K562 (cell line): ENCODE results near the gene MYO6. TPM values are rescaled to one million over a fixed set of nuclear protein-coding genes. Genes with fewer than 3 reads are reported as not detected.

ENCODE experiments used
- ATAC-seq: fragments of 200-7000 bp; cut with Tn5 transposase; 3 replicates; pipeline ENCODE4 v1.9.1; 2020; ENCODE audit warnings: moderate library complexity
- BruUV-seq: library from RNA; stranded (reverse); fragments of 400-500 nt; replicated peaks from 2 replicates; lab custom pipeline; 2021; lab: Mats Ljungman, UMichigan
- CTCF ChIA-PET: fragments of 300-600 bp; formaldehyde crosslinking; extraction: SDS; loops from one replicate; lab custom pipeline; 2021; ENCODE audit warnings: low intra/inter-chr PET ratio; lab: Yijun Ruan, JAX
- POLR2A ChIA-PET: fragments of 300-600, 350-650 bp; sonication (Branson Sonifier 250); formaldehyde crosslinking; extraction: SDS; loops from one replicate; lab custom pipeline; 2021; ENCODE audit warnings: antibody characterized with exemption, inconsistent platforms; lab: Yijun Ruan, JAX
- DNase-seq, 4 experiments: peaks; one replicate each; pipeline versions ENCODE4 v3.0.0 to v3.0.0-alpha.2; 2011 to 2018; ENCODE audit warnings: low spot score in 3 of 4, mixed read lengths in 3 of 4; ENCODE audit errors: extremely low read depth in 1 of 4
- FAIRE-seq: peaks from 2 replicates; lab custom pipeline; 2011; peaks lifted over from hg19 to GRCh38; lab: Jason Lieb, UNC
- H2AFZ ChIP-seq: 2 replicates; pipeline ENCODE4 v1.6.0; 2011; ENCODE audit warnings: low read depth, low read length, control low read depth, inconsistent platforms
- H3K27ac ChIP-seq: fragments of 200-600 bp; 3 replicates; pipeline ENCODE4 v1.8.0; 2011; ENCODE audit warnings: low read depth, mild to moderate bottlenecking, control low read depth, inconsistent platforms, low read length, moderate library complexity, mixed read lengths; ENCODE audit errors: extremely low read depth
- H3K27me3 ChIP-seq, 2 experiments: fragments of 300-600 bp in 1 of 2; 2 replicates in 1 of 2; 3 replicates in 1 of 2; pipeline versions ENCODE4 v1.6.0 to v1.8.0; 2011; ENCODE audit warnings: inconsistent platforms in 2 of 2, low read length in 2 of 2, mild to moderate bottlenecking in 1 of 2, mixed read lengths in 1 of 2, moderate library complexity in 1 of 2; ENCODE audit not compliant: control insufficient read depth in 2 of 2, insufficient read depth in 2 of 2
- H3K36me3 ChIP-seq: fragments of 300-600 bp; 3 replicates; pipeline ENCODE4 v1.8.0; 2011; ENCODE audit warnings: mild to moderate bottlenecking, low read length, inconsistent platforms; ENCODE audit not compliant: control insufficient read depth, insufficient read depth
- H3K4me1 ChIP-seq, 2 experiments: fragments of 200-600 bp in 1 of 2; replicated peaks in 1 of 2; 2 replicates in 1 of 2; 3 replicates in 1 of 2; pipeline versions ENCODE4 v1.5.1 to v1.8.0; 2011; ENCODE audit warnings: inconsistent platforms in 2 of 2, low read length in 2 of 2, mild to moderate bottlenecking in 1 of 2, mixed read lengths in 1 of 2, moderate library complexity in 1 of 2; ENCODE audit not compliant: control insufficient read depth in 2 of 2, insufficient read depth in 2 of 2
- H3K4me2 ChIP-seq: 2 replicates; pipeline ENCODE4 v1.6.1; 2011; ENCODE audit warnings: low read length, control low read depth, inconsistent platforms, mixed read lengths; ENCODE audit not compliant: insufficient read depth
- H3K4me3 ChIP-seq: fragments of 200-600 bp; sonication (generic), shearing (Covaris generic); 2 replicates; pipeline ENCODE4 v1.5.1; 2016; ENCODE audit warnings: control low read depth, inconsistent platforms
- H3K79me2 ChIP-seq: fragments of 200-600 bp; 3 replicates; pipeline ENCODE4 v1.8.0; 2011; ENCODE audit warnings: low read length, inconsistent platforms; ENCODE audit not compliant: control insufficient read depth, insufficient read depth
- H3K9ac ChIP-seq, 2 experiments: 2 replicates each; pipeline versions ENCODE4 v1.6.0 to v1.6.1; 2011; ENCODE audit warnings: low read depth in 2 of 2, low read length in 2 of 2, control low read depth in 1 of 2, inconsistent platforms in 1 of 2, mild to moderate bottlenecking in 1 of 2, mixed read lengths in 1 of 2; ENCODE audit not compliant: insufficient read depth in 1 of 2
- H3K9me1 ChIP-seq: one replicate; pipeline ENCODE4 v1.6.0; 2011; ENCODE audit warnings: inconsistent platforms, mild to moderate bottlenecking, low read length, moderate library complexity; ENCODE audit not compliant: control insufficient read depth, insufficient read depth
- H3K9me3 ChIP-seq: replicated peaks from 2 replicates; pipeline ENCODE4 v1.5.1; 2011; ENCODE audit warnings: low read depth, low read length, inconsistent platforms; ENCODE audit not compliant: control insufficient read depth, insufficient read depth
- H4K20me1 ChIP-seq: replicated peaks from 2 replicates; pipeline ENCODE4 v1.6.1; 2011; ENCODE audit warnings: low read length, inconsistent platforms, mixed read lengths; ENCODE audit not compliant: control insufficient read depth, insufficient read depth
- CLOCK ChIP-seq: fragments of 250-450 bp; sonication (Bioruptor Pico); IDR thresholded peaks from 2 replicates; pipeline ENCODE4 v1.4.0; 2020; ENCODE audit warnings: mild to moderate bottlenecking, moderate library complexity, borderline replicate concordance
- HMGN3 ChIP-seq: IDR thresholded peaks from 2 replicates; pipeline ENCODE4 v1.6.1; 2011; ENCODE audit warnings: borderline replicate concordance, low read depth, mild to moderate bottlenecking, mixed read lengths, low read length; ENCODE audit not compliant: insufficient read length; ENCODE audit errors: extremely low read depth
- MBD1 ChIP-seq: fragments of 250-450 bp; sonication (Bioruptor Pico); IDR thresholded peaks from 2 replicates; pipeline ENCODE4 v1.8.0; 2022; ENCODE audit warnings: inconsistent platforms
- SMARCB1 ChIP-seq: IDR thresholded peaks from 2 replicates; pipeline ENCODE4 v1.6.1; 2011; ENCODE audit warnings: improper control_type of control experiment, low read depth; ENCODE audit not compliant: insufficient read length
- ZNF146 ChIP-seq: IDR thresholded peaks from one replicate; pipeline ENCODE4 v1.6.1; 2018; ENCODE audit warnings: missing compliant biosample characterization; ENCODE audit not compliant: unreplicated experiment
- WGBS: fragments of 100-300 bp; shearing (Covaris generic); methylation state at CpG from one replicate; pipeline ENCODE4 v1.1.6; 2016; ENCODE audit warnings: low coverage, mixed read lengths; ENCODE audit not compliant: insufficient coverage; ENCODE audit errors: missing lambda C conversion rate; 5-methylcytosine and 5-hydroxymethylcytosine counted together
- in situ Hi-C: fragments of 300-500 bp; cut with MboI; formaldehyde crosslinking; loops from 4 replicates; pipeline ENCODE4 v1.15.0; 2018; ENCODE audit warnings: inconsistent platforms, mixed read lengths
- intact Hi-C: fragments of 100-400 bp; cut with micrococcal nuclease; formaldehyde crosslinking; loops from 2 replicates; pipeline ENCODE4 v1.14.2; 2022
- polyA plus RNA-seq, 8 experiments: library from polyadenylated mRNA; depleted of rRNA in 4 of 8; stranded (reverse) in 5 of 8; unstranded in 3 of 8; fragments of >200 nt; fragmentation: Nextera tagmentation in 2 of 8; fragmentation: Illumina TruSeq in 1 of 8; extraction: Ambion mirVana in 2 of 8; extraction: Trizol in 1 of 8; gene quantifications; 2 replicates each; pipeline versions ENCODE4 v1.2.1 to v1.2.3, GENCODE V29; 2011 to 2014; ENCODE audit warnings: inconsistent platforms in 1 of 8, missing spikeins in 1 of 8
- total RNA-seq, 7 experiments: library from RNA; depleted of rRNA in 6 of 7; stranded (reverse); fragments of >200 nt in 6 of 7; fragmentation: Illumina TruSeq in 2 of 7; extraction: Trizol in 2 of 7; gene quantifications; 2 replicates each; pipeline versions ENCODE4 v1.2.1 to v1.2.3, GENCODE V29; 2011 to 2021; ENCODE audit warnings: low replicate concordance in 1 of 7

The MYO6 gene
- total and polyA plus RNA-seq, 9 of the 15 experiments (the other 6 are each of a cell fraction or from before 2014, with no cell fraction given): 1.3 to 5.5 (median 2.7) TPM

GRCh38 chr6:75812560-75812959, 63.5 kb downstream of the MYO6 start:
- H3K9ac ChIP-seq: no peak overlapping the region
- H3K27ac ChIP-seq: no peak overlapping the region
- no TSS peak for BruUV-seq
- no peak overlapping the region for H3K4me3 ChIP-seq
- DNase-seq (no peak), FAIRE-seq (no peak), ATAC-seq (no peak)
- POLR2A ChIA-PET: no interaction called here
- 18% methylated on average over 1 of the region's 1 CpG for WGBS
- CTCF ChIA-PET: no interaction called here
- no peaks in the 10 kb centered on the region for H3K4me1 ChIP-seq
- no peaks in the 10 kb centered on the region for H3K27me3 ChIP-seq
- no peaks in the 10 kb centered on the region for H3K9me1 ChIP-seq
- no peaks in the 10 kb centered on the region for H3K9me3 ChIP-seq
- no peak overlapping the region for H2AFZ ChIP-seq
- in situ Hi-C loops: no loop called here
- intact Hi-C loops: no loop called here
- TF ChIP-seq ZNF146 (CRISPR knock-in tag) (peak; percentile 40), SMARCB1 (no peak), CLOCK (CRISPR knock-in tag) (no peak), MBD1 (CRISPR knock-in tag) (no peak), HMGN3 (no peak)
- H4K20me1 ChIP-seq: no peaks in the 10 kb centered on the region
- no peaks in the 10 kb centered on the region for H3K36me3 ChIP-seq
- no peak overlapping the region for H3K4me2 ChIP-seq
- no peaks in the 10 kb centered on the region for H3K79me2 ChIP-seq
